ENCODE results near the gene EDAR. TPM values are rescaled to one million over a fixed set of nuclear protein-coding genes. Genes with fewer than 3 reads are reported as not detected.

The EDAR gene
- total and polyA plus RNA-seq, 2 of the 8 experiments (the other 6 are each of a cell fraction or from before 2014, with no cell fraction given) = not detected

GRCh38 chr2:108974674-108975073 lies 14.3 kb downstream of the EDAR start:
- H2AK5ac ChIP-seq (ENCODE audit: low read depth, low read length) = no peak overlapping the region
- H3K56ac ChIP-seq (replicated peaks; ENCODE audit: insufficient read length, low read depth, low read length) = no peak overlapping the region
- no peak overlapping the region for H3K4me3 ChIP-seq (ENCODE audit: extremely low read depth in 1 of 4, insufficient read depth in 2 of 4, low read depth in 3 of 4, low read length in 4 of 4)
- H3K79me2 ChIP-seq (ENCODE audit: control insufficient read depth in 1 of 2, insufficient read depth in 2 of 2, low read length in 2 of 2) = no peaks in the 10 kb centered on the region
- FAIRE-seq (no peak), DNase-seq (ENCODE audit: low read depth in 1 of 2, low spot score in 2 of 2) (no peak)
- no peak overlapping the region for H2BK120ac ChIP-seq (replicated peaks; ENCODE audit: low read depth, low read length)
- H2BK12ac ChIP-seq (ENCODE audit: low read depth, low read length) = no peak overlapping the region
- no peak overlapping the region for H3K9ac ChIP-seq (replicated peaks in 1 of 4; ENCODE audit: extremely low read depth in 1 of 4, low read depth in 3 of 4, low read length in 3 of 4)
- POLR2A ChIA-PET (ENCODE audit: partially characterized antibody) = no interaction called here
- H3K36me3 ChIP-seq (ENCODE audit: control insufficient read depth in 2 of 4, insufficient read depth in 4 of 4, low read length in 3 of 4) = no peaks in the 10 kb centered on the region
- H4K91ac ChIP-seq (replicated peaks; ENCODE audit: insufficient read length, low read length) = no peak overlapping the region
- no peaks in the 10 kb centered on the region for H3K9me3 ChIP-seq (ENCODE audit: insufficient read depth in 2 of 2, low read depth in 1 of 2, low read length in 1 of 2)
- whole genome bisulfite sequencing, 2 experiments (ENCODE audit: extremely low coverage in 1 of 2, insufficient coverage in 1 of 2, insufficient read length in 1 of 2, insufficient replicate concordance in 2 of 2, low coverage in 1 of 2, low lambda C conversion rate in 2 of 2, missing lambda C conversion rate in 1 of 2) = 91% methylated on average over 4 of the region's 4 CpGs; no CpG with 5 or more reads in 1 of the 2 experiments
- no peaks in the 10 kb centered on the region; a peak in 1 of 7 replicates for H3K4me1 ChIP-seq (replicated peaks in 1 of 4; ENCODE audit: control insufficient read depth in 3 of 4, insufficient read depth in 4 of 4, low read length in 3 of 4)
- TF ChIP-seq ZNF274 (IDR thresholded peaks at IDR 0.05; ENCODE audit: borderline replicate concordance, extremely low read depth, low read length) = no peak
- no peak for TF ChIP-seq KDM1A (IDR thresholded peaks at IDR 0.05; ENCODE audit: borderline replicate concordance, low read length)
- TF ChIP-seq, protein P1, sequence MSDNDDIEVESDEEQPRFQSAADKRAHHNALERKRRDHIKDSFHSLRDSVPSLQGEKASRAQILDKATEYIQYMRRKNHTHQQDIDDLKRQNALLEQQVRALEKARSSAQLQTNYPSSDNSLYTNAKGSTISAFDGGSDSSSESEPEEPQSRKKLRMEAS (IDR thresholded peaks at IDR 0.05) = no peak
- no peak for TF ChIP-seq RBBP5 (IDR thresholded peaks at IDR 0.05; ENCODE audit: borderline replicate concordance, low read depth, low read length)
- no peak for TF ChIP-seq TAF1 (IDR thresholded peaks at IDR 0.05; ENCODE audit: low read depth, low read length)
- no peak for TF ChIP-seq TEAD4 (IDR thresholded peaks at IDR 0.05; ENCODE audit: low read depth, low read length)
- TF ChIP-seq YY1 (IDR thresholded peaks at IDR 0.05; ENCODE audit: low read depth, low read length) = no peak
- TF ChIP-seq POLR2A (IDR thresholded peaks at IDR 0.05; ENCODE audit: control extremely low read depth in 1 of 2, low read depth in 2 of 2, low read length in 2 of 2) = no peak
- no peak for TF ChIP-seq ATF2 (IDR thresholded peaks at IDR 0.05; ENCODE audit: low read length)
- no peaks in the 10 kb centered on the region for H3K27me3 ChIP-seq (replicated peaks in 1 of 4; ENCODE audit: control insufficient read depth in 3 of 4, extremely low read depth in 1 of 4, insufficient read depth in 3 of 4, low read length in 3 of 4)
- no peaks in the 10 kb centered on the region; the same call in 1 of the 2 replicates for H3K23me2 ChIP-seq (ENCODE audit: low read depth, low read length)
- no peak overlapping the region for H3K27ac ChIP-seq (ENCODE audit: low read depth, low read length)
- no peaks in the 10 kb centered on the region for H3K79me1 ChIP-seq (ENCODE audit: low read depth, low read length)
- no peak overlapping the region for H2BK20ac ChIP-seq (ENCODE audit: low read length)
- H2AFZ ChIP-seq (ENCODE audit: low read length) = no peak overlapping the region
- no peak overlapping the region for H3K23ac ChIP-seq (ENCODE audit: insufficient read length)
- no peaks in the 10 kb centered on the region for H4K20me1 ChIP-seq (replicated peaks in 1 of 2; ENCODE audit: control insufficient read depth in 1 of 2, insufficient read depth in 2 of 2, low read length in 2 of 2)
- no peak overlapping the region for H4K5ac ChIP-seq (ENCODE audit: insufficient read length, low read depth, low read length)
- H3K4me2 ChIP-seq (ENCODE audit: insufficient read depth in 1 of 2, low read depth in 2 of 2, low read length in 2 of 2) = no peak overlapping the region
- no peak overlapping the region for H2BK5ac ChIP-seq (ENCODE audit: low read depth, low read length)
- no peak overlapping the region for H3K4ac ChIP-seq (replicated peaks; ENCODE audit: insufficient read length, low read depth, low read length)
- peak overlapping the region; percentile 28; the same call in 1 of the 2 replicates for H4K8ac ChIP-seq (ENCODE audit: extremely low read depth, insufficient read depth, low read length)
- no peak overlapping the region for H3K14ac ChIP-seq (ENCODE audit: insufficient read length)
- H3K18ac ChIP-seq (ENCODE audit: extremely low read depth, low read length) = no peak overlapping the region
- H2BK15ac ChIP-seq (ENCODE audit: low read length) = no peak overlapping the region
- CTCF ChIA-PET (ENCODE audit: partially characterized antibody) = interaction anchor here (0.7 to 2.0 kb wide), 6 partner anchors 8 to 277 kb away, joined by 3 to 8 read pairs (median 3); no protein-coding TSS in a partner anchor

All from H1 (cell line).